Gastroesophageal sphincter (tissue), 3 donors: ENCODE measurements around the gene NEDD4L.

ENCODE experiments used
- CTCF ChIP-seq, 4 experiments: fragments of 200-600 bp in 2 of 4; fragments of 450-650 bp in 2 of 4; sonication (generic) in 1 of 4; IDR thresholded peaks; one replicate each; pipeline ENCODE4 v1.5.1; 2017 to 2019; ENCODE audit warnings: antibody characterized with exemption in 4 of 4, mild to moderate bottlenecking in 2 of 4, moderate library complexity in 2 of 4
- EP300 ChIP-seq: sonication (generic); formaldehyde crosslinking; IDR thresholded peaks from one replicate; pipeline ENCODE4 v1.6.1; 2017; ENCODE audit warnings: antibody characterized with exemption, mild to moderate bottlenecking
- POLR2A ChIP-seq, 2 donors: fragments of 450-650 bp; IDR thresholded peaks; one replicate each; pipeline ENCODE4 v1.6.1; 2017; ENCODE audit warnings: antibody characterized with exemption in 2 of 2, mild to moderate bottlenecking in 2 of 2, moderate library complexity in 1 of 2
- POLR2AphosphoS5 ChIP-seq: sonication (generic); formaldehyde crosslinking; IDR thresholded peaks from one replicate; pipeline ENCODE4 v1.6.1; 2017; ENCODE audit warnings: antibody characterized with exemption

GRCh38 chr18:58047556-58047882 lies 3.5 kb downstream of the NEDD4L start:
- no peak for TF ChIP-seq POLR2A (IDR thresholded peaks at IDR 0.05)
- no peak for TF ChIP-seq CTCF (IDR thresholded peaks at IDR 0.05)
- no peak for TF ChIP-seq POLR2AphosphoS5
- no peak for TF ChIP-seq EP300
